SK-N-SH (cell line): ENCODE data around the gene ST6GALNAC3. TPM values are rescaled to one million over a fixed set of nuclear protein-coding genes. Genes with fewer than 3 reads are reported as not detected.

Experiments used
- CTCF ChIA-PET: fragments of 300-600, 350-600 bp; formaldehyde crosslinking; extraction: SDS; loops from one replicate; lab custom pipeline; 2021; lab: Yijun Ruan, JAX
- POLR2A ChIA-PET: fragments of 350-600 bp; sonication (Branson Sonifier 250); formaldehyde crosslinking; extraction: SDS; loops from one replicate; lab custom pipeline; 2020; ENCODE audit warnings: antibody characterized with exemption, inconsistent platforms; lab: Yijun Ruan, JAX
- DNase-seq: peaks from one replicate; pipeline ENCODE4 v3.0.0; 2012
- H2AFZ ChIP-seq: fragments of 200-600 bp; sonication (generic); 2 replicates; pipeline ENCODE4 v1.8.1; 2016; ENCODE audit warnings: antibody characterized with exemption, mild to moderate bottlenecking, low read depth
- H3F3A ChIP-seq: fragments of 200-600 bp; sonication (generic); replicated peaks from 2 replicates; pipeline ENCODE3; 2016; ENCODE audit warnings: antibody characterized with exemption, mild to moderate bottlenecking; ENCODE audit not compliant: insufficient read depth
- H3K27ac ChIP-seq, 2 experiments: fragments of 200-500 bp in 1 of 2; fragments of 200-600 bp in 1 of 2; sonication (Bioruptor generic) in 1 of 2; sonication (generic), shearing (Covaris generic) in 1 of 2; 2 replicates each; pipeline versions ENCODE4 v1.5.1 to v1.6.1; 2014 to 2016; ENCODE audit warnings: low read depth in 2 of 2, inconsistent platforms in 1 of 2, low read length in 1 of 2, mild to moderate bottlenecking in 1 of 2, mixed read lengths in 1 of 2
- H3K27me3 ChIP-seq: fragments of 200-600 bp; sonication (generic), shearing (Covaris generic); 2 replicates; pipeline ENCODE4 v1.6.1; 2016; ENCODE audit warnings: mixed run types; ENCODE audit not compliant: insufficient read depth
- H3K36me3 ChIP-seq, 2 experiments: fragments of 200-500 bp in 1 of 2; fragments of 200-600 bp in 1 of 2; sonication (Bioruptor generic) in 1 of 2; sonication (generic) in 1 of 2; replicated peaks in 1 of 2; 2 replicates each; pipeline versions ENCODE3 to v1.5.1; 2014 to 2016; ENCODE audit warnings: low read length in 1 of 2, mild to moderate bottlenecking in 1 of 2; ENCODE audit not compliant: insufficient read depth in 2 of 2, control insufficient read depth in 1 of 2
- H3K4me1 ChIP-seq, 2 experiments: fragments of 200-500 bp in 1 of 2; fragments of 200-600 bp in 1 of 2; sonication (Bioruptor generic) in 1 of 2; sonication (generic), shearing (Covaris generic) in 1 of 2; 2 replicates each; pipeline versions ENCODE4 v1.5.1 to v1.6.1; 2014 to 2016; ENCODE audit warnings: low read depth in 1 of 2, low read length in 1 of 2, mixed run types in 1 of 2; ENCODE audit not compliant: insufficient read depth in 2 of 2, control insufficient read depth in 1 of 2
- H3K4me2 ChIP-seq: fragments of 200-600 bp; sonication (generic), shearing (Covaris generic); 2 replicates; pipeline ENCODE4 v1.6.1; 2017; ENCODE audit warnings: mixed run types
- H3K4me3 ChIP-seq, 2 experiments: fragments of 200-500 bp in 1 of 2; fragments of 200-600 bp in 1 of 2; sonication (Bioruptor generic) in 1 of 2; sonication (generic), shearing (Covaris generic) in 1 of 2; 2 replicates each; pipeline versions ENCODE4 v1.5.1 to v1.8.1; 2014 to 2016; ENCODE audit warnings: low read depth in 2 of 2, inconsistent platforms in 1 of 2, low read length in 1 of 2, mild to moderate bottlenecking in 1 of 2, mixed read lengths in 1 of 2, moderate library complexity in 1 of 2
- H3K79me2 ChIP-seq: fragments of 200-600 bp; sonication (generic); 2 replicates; pipeline ENCODE4 v1.8.1; 2017; ENCODE audit warnings: mild to moderate bottlenecking; ENCODE audit not compliant: insufficient read depth
- H3K9ac ChIP-seq: fragments of 200-600 bp; sonication (generic); 2 replicates; pipeline ENCODE4 v1.6.1; 2017; ENCODE audit warnings: mixed run types
- H3K9me2 ChIP-seq: fragments of 200-600 bp; sonication (generic); 2 replicates; pipeline ENCODE4 v1.6.1; 2017; ENCODE audit warnings: mixed run types
- H3K9me3 ChIP-seq: fragments of 200-600 bp; sonication (generic); 2 replicates; pipeline ENCODE4 v1.6.1; 2017; ENCODE audit warnings: mixed run types, mild to moderate bottlenecking, moderate library complexity
- H4K20me1 ChIP-seq: fragments of 200-600 bp; sonication (generic); 2 replicates; pipeline ENCODE4 v1.6.1; 2017; ENCODE audit warnings: mild to moderate bottlenecking, mixed run types; ENCODE audit not compliant: insufficient read depth
- ELF1 ChIP-seq: IDR thresholded peaks from 2 replicates; pipeline ENCODE4 v1.4.0; 2012
- GABPA ChIP-seq: IDR thresholded peaks from 2 replicates; pipeline ENCODE4 v1.4.0; 2012; ENCODE audit warnings: low read depth, mild to moderate bottlenecking
- GATA2 ChIP-seq: sonication (generic); formaldehyde crosslinking; IDR thresholded peaks from 2 replicates; pipeline ENCODE4 v1.5.0; 2020; ENCODE audit warnings: mild to moderate bottlenecking, missing genetic modification reagents
- MEF2A ChIP-seq: IDR thresholded peaks from 2 replicates; pipeline ENCODE4 v1.4.0; 2012; ENCODE audit warnings: low read depth, borderline replicate concordance
- MXI1 ChIP-seq: IDR thresholded peaks from 2 replicates; pipeline ENCODE4 v1.6.1; 2012; ENCODE audit warnings: mild to moderate bottlenecking, low read depth, low read length, improper control_type of control experiment
- NFIC ChIP-seq: IDR thresholded peaks from 2 replicates; pipeline ENCODE4 v1.4.0; 2012; ENCODE audit warnings: borderline replicate concordance
- RAD21 ChIP-seq: IDR thresholded peaks from 2 replicates; pipeline ENCODE4 v1.6.1; 2012; ENCODE audit warnings: mild to moderate bottlenecking, low read length
- RCOR1 ChIP-seq: fragments of 150-350 bp; IDR thresholded peaks from 2 replicates; pipeline ENCODE4 v1.6.1; 2017; ENCODE audit warnings: antibody characterized with exemption, low read length
- RFX5 ChIP-seq: IDR thresholded peaks from 2 replicates; pipeline ENCODE4 v1.6.1; 2012; ENCODE audit warnings: mild to moderate bottlenecking, improper control_type of control experiment, low read length
- SIN3A ChIP-seq: IDR thresholded peaks from 2 replicates; pipeline ENCODE4 v1.6.1; 2012; ENCODE audit warnings: low read depth, mild to moderate bottlenecking, low read length, moderate library complexity, borderline replicate concordance
- YY1 ChIP-seq: IDR thresholded peaks from 2 replicates; pipeline ENCODE4 v1.4.0; 2012; ENCODE audit warnings: low read depth, mild to moderate bottlenecking
- WGBS: methylation state at CpG from one replicate; pipeline ENCODE4 v1.1.6; 2017; ENCODE audit warnings: low lambda C conversion rate; 5-methylcytosine and 5-hydroxymethylcytosine counted together
- polyA plus RNA-seq, 3 experiments: library from polyadenylated mRNA; depleted of rRNA; stranded (reverse); fragments of >200 nt; gene quantifications; 2 replicates each; pipeline ENCODE4 v1.2.3, GENCODE V29; 2012
- TF ChIP-seq, protein P1 (sequence below): fragments of 150-350 bp; IDR thresholded peaks from 2 replicates; pipeline ENCODE4 v1.6.1; 2017; ENCODE audit warnings: antibody characterized with exemption, low read length, low read depth, borderline replicate concordance
- TF ChIP-seq, protein P2 (sequence below): IDR thresholded peaks from 2 replicates; pipeline ENCODE4 v1.4.0; 2012; ENCODE audit warnings: low read depth, borderline replicate concordance
- TF ChIP-seq, protein P3 (sequence below): fragments of 150-350 bp; IDR thresholded peaks from 2 replicates; pipeline ENCODE4 v1.6.1; 2016; ENCODE audit warnings: mild to moderate bottlenecking, low read depth, low read length
- TF ChIP-seq, protein P4 (sequence below): IDR thresholded peaks from 2 replicates; pipeline ENCODE4 v1.4.0; 2012; ENCODE audit warnings: low read depth, borderline replicate concordance
- TF ChIP-seq, protein P5 (sequence below): IDR thresholded peaks from 2 replicates; pipeline ENCODE4; 2012

Gene ST6GALNAC3
- polyA plus RNA-seq, 1 of the 3 experiments (the other 2 are of a cell fraction) = 8.1 TPM

DNA sequence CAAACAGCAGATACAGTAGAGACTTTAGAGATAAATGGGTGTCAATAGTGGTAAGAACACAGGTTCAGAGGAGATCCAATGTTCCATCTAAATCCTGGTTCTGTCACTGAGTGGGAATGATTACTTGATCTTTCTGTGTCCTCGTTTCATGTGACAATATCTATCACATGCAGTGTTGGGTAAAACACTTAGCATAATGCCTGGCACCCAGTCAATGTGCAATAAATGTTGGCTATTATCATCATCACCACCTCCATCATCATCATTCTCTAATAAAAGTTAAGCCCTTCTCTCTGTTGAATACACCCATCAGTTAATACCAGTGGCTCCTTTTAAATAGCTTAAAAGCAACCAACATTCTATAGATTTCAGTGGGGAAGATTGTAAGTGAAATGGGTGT lies 184.7 kb downstream of the ST6GALNAC3 start:
- ChIA-PET POLR2A (no interaction called here), CTCF (no interaction called here)
- no peak overlapping the region for H3K4me3 ChIP-seq
- no peak overlapping the region for H2AFZ ChIP-seq
- no peaks in the 10 kb centered on the region for H4K20me1 ChIP-seq
- no peak overlapping the region for H3K4me2 ChIP-seq
- DNase-seq = no peak
- no peak overlapping the region for H3K9ac ChIP-seq
- TF ChIP-seq, protein P1, sequence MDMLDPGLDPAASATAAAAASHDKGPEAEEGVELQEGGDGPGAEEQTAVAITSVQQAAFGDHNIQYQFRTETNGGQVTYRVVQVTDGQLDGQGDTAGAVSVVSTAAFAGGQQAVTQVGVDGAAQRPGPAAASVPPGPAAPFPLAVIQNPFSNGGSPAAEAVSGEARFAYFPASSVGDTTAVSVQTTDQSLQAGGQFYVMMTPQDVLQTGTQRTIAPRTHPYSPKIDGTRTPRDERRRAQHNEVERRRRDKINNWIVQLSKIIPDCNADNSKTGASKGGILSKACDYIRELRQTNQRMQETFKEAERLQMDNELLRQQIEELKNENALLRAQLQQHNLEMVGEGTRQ = no peak
- TF ChIP-seq GABPA (no peak), MXI1 (no peak), RAD21 (no peak), MEF2A (no peak), SIN3A (no peak), YY1 (no peak), NFIC (no peak), RCOR1 (no peak), RFX5 (no peak), GATA2 (no peak), ELF1 (no peak)
- TF ChIP-seq, protein P2, sequence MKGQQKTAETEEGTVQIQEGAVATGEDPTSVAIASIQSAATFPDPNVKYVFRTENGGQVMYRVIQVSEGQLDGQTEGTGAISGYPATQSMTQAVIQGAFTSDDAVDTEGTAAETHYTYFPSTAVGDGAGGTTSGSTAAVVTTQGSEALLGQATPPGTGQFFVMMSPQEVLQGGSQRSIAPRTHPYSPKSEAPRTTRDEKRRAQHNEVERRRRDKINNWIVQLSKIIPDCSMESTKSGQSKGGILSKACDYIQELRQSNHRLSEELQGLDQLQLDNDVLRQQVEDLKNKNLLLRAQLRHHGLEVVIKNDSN = no peak
- TF ChIP-seq, protein P3, sequence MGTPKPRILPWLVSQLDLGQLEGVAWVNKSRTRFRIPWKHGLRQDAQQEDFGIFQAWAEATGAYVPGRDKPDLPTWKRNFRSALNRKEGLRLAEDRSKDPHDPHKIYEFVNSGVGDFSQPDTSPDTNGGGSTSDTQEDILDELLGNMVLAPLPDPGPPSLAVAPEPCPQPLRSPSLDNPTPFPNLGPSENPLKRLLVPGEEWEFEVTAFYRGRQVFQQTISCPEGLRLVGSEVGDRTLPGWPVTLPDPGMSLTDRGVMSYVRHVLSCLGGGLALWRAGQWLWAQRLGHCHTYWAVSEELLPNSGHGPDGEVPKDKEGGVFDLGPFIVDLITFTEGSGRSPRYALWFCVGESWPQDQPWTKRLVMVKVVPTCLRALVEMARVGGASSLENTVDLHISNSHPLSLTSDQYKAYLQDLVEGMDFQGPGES = no peak
- TF ChIP-seq, protein P4, sequence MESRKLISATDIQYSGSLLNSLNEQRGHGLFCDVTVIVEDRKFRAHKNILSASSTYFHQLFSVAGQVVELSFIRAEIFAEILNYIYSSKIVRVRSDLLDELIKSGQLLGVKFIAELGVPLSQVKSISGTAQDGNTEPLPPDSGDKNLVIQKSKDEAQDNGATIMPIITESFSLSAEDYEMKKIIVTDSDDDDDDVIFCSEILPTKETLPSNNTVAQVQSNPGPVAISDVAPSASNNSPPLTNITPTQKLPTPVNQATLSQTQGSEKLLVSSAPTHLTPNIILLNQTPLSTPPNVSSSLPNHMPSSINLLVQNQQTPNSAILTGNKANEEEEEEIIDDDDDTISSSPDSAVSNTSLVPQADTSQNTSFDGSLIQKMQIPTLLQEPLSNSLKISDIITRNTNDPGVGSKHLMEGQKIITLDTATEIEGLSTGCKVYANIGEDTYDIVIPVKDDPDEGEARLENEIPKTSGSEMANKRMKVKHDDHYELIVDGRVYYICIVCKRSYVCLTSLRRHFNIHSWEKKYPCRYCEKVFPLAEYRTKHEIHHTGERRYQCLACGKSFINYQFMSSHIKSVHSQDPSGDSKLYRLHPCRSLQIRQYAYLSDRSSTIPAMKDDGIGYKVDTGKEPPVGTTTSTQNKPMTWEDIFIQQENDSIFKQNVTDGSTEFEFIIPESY = no peak
- TF ChIP-seq, protein P5, sequence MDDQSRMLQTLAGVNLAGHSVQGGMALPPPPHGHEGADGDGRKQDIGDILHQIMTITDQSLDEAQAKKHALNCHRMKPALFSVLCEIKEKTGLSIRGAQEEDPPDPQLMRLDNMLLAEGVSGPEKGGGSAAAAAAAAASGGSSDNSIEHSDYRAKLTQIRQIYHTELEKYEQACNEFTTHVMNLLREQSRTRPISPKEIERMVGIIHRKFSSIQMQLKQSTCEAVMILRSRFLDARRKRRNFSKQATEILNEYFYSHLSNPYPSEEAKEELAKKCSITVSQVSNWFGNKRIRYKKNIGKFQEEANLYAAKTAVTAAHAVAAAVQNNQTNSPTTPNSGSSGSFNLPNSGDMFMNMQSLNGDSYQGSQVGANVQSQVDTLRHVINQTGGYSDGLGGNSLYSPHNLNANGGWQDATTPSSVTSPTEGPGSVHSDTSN = no peak
- TF ChIP-seq, all 33 proteins: peak for 0
- Histone ChIP-seq H3K9me2 (no peaks in the 10 kb centered on the region), H3F3A (peaks cover 11% of the 10 kb centered on the region), H3K9me3 (no peaks in the 10 kb centered on the region), H3K79me2 (no peaks in the 10 kb centered on the region), H3K27me3 (no peaks in the 10 kb centered on the region), H3K27ac (no peak overlapping the region), H3K36me3 (no peaks in the 10 kb centered on the region), H3K4me1 (peaks cover 8 to 9% of the 10 kb centered on the region in 2 experiments)
- 100% methylated on average over 1 of the region's 1 CpG for WGBS
